Body of pancreas (tissue), 4 donors: ENCODE results near the gene BCR. TPM values are rescaled to one million over a fixed set of nuclear protein-coding genes. Genes with fewer than 3 reads are reported as not detected.

Experiments used
- ATAC-seq: fragments of 150-250 bp; one replicate; pipeline ENCODE4 v1.9.1; 2016
- DNase-seq, 4 donors: peaks; one replicate each; pipeline ENCODE4 v3.0.0-alpha.2; 2019
- H3K27ac ChIP-seq, 4 donors: fragments of 200-600 bp; sonication (generic); 1 replicate in 3 of 4; 2 replicates in 1 of 4; pipeline versions ENCODE4 v1.5.1 to v1.6.1; 2016 to 2019; ENCODE audit warnings: mild to moderate bottlenecking in 1 of 4, mixed read lengths in 1 of 4, moderate library complexity in 1 of 4
- H3K27me3 ChIP-seq, 2 donors: fragments of 200-600 bp; sonication (generic); one replicate each; pipeline ENCODE4 v1.6.0; 2016; ENCODE audit warnings: mild to moderate bottlenecking in 1 of 2
- H3K36me3 ChIP-seq, 2 donors: fragments of 200-600 bp; sonication (generic); replicated peaks in 1 of 2; 2 replicates each; pipeline ENCODE4 v1.5.1; 2016; ENCODE audit warnings: low read depth in 2 of 2; ENCODE audit not compliant: insufficient read depth in 1 of 2
- H3K4me1 ChIP-seq: fragments of 200-600 bp; sonication (generic); one replicate; pipeline ENCODE4 v1.6.0; 2016
- H3K4me3 ChIP-seq, 2 donors: fragments of 200-600 bp; sonication (generic); 1 replicate in 1 of 2; 2 replicates in 1 of 2; pipeline ENCODE4 v1.5.1; 2016 to 2019
- H3K9me3 ChIP-seq, 3 donors: fragments of 200-600 bp; sonication (generic); 1 replicate in 2 of 3; 2 replicates in 1 of 3; pipeline ENCODE4 v1.5.1; 2016
- CTCF ChIP-seq, 7 experiments: fragments of 450-650 bp in 4 of 7; fragments of 200-600 bp in 3 of 7; sonication (generic) in 3 of 7; IDR thresholded peaks; one replicate each; pipeline ENCODE4 v1.5.1; 2016 to 2019; ENCODE audit warnings: antibody characterized with exemption in 7 of 7
- POLR2A ChIP-seq, 3 donors: fragments of 450-650 bp; IDR thresholded peaks; one replicate each; pipeline ENCODE4 v1.6.1; 2016; ENCODE audit warnings: antibody characterized with exemption in 3 of 3, mild to moderate bottlenecking in 2 of 3
- WGBS, 2 donors: methylation state at CpG; one replicate each; pipeline ENCODE4 v1.1.5; 2017; 5-methylcytosine and 5-hydroxymethylcytosine counted together
- intact Hi-C: fragments of 100-400 bp; cut with DNase I; formaldehyde crosslinking; loops from one replicate; pipeline ENCODE4 v1.15.1; 2023
- total RNA-seq, 2 donors: library from RNA; depleted of rRNA; stranded (reverse); fragments of >200 nt; gene quantifications; one replicate each; pipeline ENCODE4 v1.1.0, GENCODE V29; 2016

Gene BCR
- total RNA-seq, 2 donors from 2014 or later = 28.3 to 71.2 TPM

GRCh38 chr22:23261900-23262450, 81.7 kb downstream of the BCR start:
- no peak overlapping the region for H3K27ac ChIP-seq
- TF ChIP-seq POLR2A (IDR thresholded peaks at IDR 0.05) (no peak), CTCF (IDR thresholded peaks at IDR 0.05) (no peak)
- no peaks in the 10 kb centered on the region for H3K27me3 ChIP-seq
- WGBS, 2 donors = 84 to 92% methylated on average over 7 to 10 of the region's 10 CpGs
- H3K9me3 ChIP-seq = no peaks in the 10 kb centered on the region
- no peak for ATAC-seq
- no peak overlapping the region for H3K4me3 ChIP-seq
- no peak for DNase-seq
- peaks cover 0 to 12% of the 10 kb centered on the region in 2 donors for H3K36me3 ChIP-seq
- intact Hi-C loops = no loop called here
- H3K4me1 ChIP-seq = peaks cover 6% of the 10 kb centered on the region

GRCh38 chr22:23262518-23263332, 82.4 kb downstream of the BCR start:
- no peak for ATAC-seq
- DNase-seq = no peak
- no peak for TF ChIP-seq CTCF (IDR thresholded peaks at IDR 0.05)
- TF ChIP-seq POLR2A (IDR thresholded peaks at IDR 0.05) = no peak
- WGBS, 2 donors = 87 to 90% methylated on average over 50 to 57 of the region's 60 CpGs
- peaks cover 0 to 12% of the 10 kb centered on the region in 2 donors for H3K36me3 ChIP-seq
- no peaks in the 10 kb centered on the region for H3K27me3 ChIP-seq
- no peaks in the 10 kb centered on the region for H3K9me3 ChIP-seq
- no peak overlapping the region for H3K4me3 ChIP-seq
- intact Hi-C loops = no loop called here
- no peak overlapping the region for H3K27ac ChIP-seq
- no peaks in the 10 kb centered on the region for H3K4me1 ChIP-seq

GRCh38 chr22:23263651-23264555, 83.6 kb downstream of the BCR start:
- peak overlapping the region in 3 of 4 donors; percentile 21 to 32 (median 31) for H3K27ac ChIP-seq
- DNase-seq (peak in 1 of 4 donors; percentile 29), ATAC-seq (no peak)
- no peaks in the 10 kb centered on the region for H3K27me3 ChIP-seq
- H3K4me3 ChIP-seq = no peak overlapping the region
- peaks cover 0 to 12% of the 10 kb centered on the region in 2 donors for H3K36me3 ChIP-seq
- H3K4me1 ChIP-seq = no peaks in the 10 kb centered on the region
- H3K9me3 ChIP-seq = no peaks in the 10 kb centered on the region
- no peak for TF ChIP-seq CTCF (IDR thresholded peaks at IDR 0.05)
- TF ChIP-seq POLR2A (IDR thresholded peaks at IDR 0.05) = no peak
- intact Hi-C loops = no loop called here
- 92% methylated on average over 17 to 20 of the region's 20 CpGs for WGBS, 2 donors

GRCh38 chr22:23264610-23265367, 84.5 kb downstream of the BCR start:
- intact Hi-C loops = no loop called here
- TF ChIP-seq CTCF (IDR thresholded peaks at IDR 0.05) (no peak), POLR2A (IDR thresholded peaks at IDR 0.05) (no peak)
- peak overlapping the region in 3 of 4 donors; percentile 31 to 34 (median 32) for H3K27ac ChIP-seq
- no peak overlapping the region for H3K4me3 ChIP-seq
- no peak for ATAC-seq
- DNase-seq = peak in 1 of 4 donors; percentile 23
- H3K9me3 ChIP-seq = no peaks in the 10 kb centered on the region
- peaks cover 0 to 12% of the 10 kb centered on the region in 2 donors for H3K36me3 ChIP-seq
- H3K4me1 ChIP-seq = no peaks in the 10 kb centered on the region
- no peaks in the 10 kb centered on the region for H3K27me3 ChIP-seq
- WGBS, 2 donors = 68 to 71% methylated on average over 8 to 19 of the region's 19 CpGs
